Measurements from ENCODE around the gene ATXN10. TPM values are rescaled to one million over a fixed set of nuclear protein-coding genes. Genes with fewer than 3 reads are reported as not detected.

Gene ATXN10
- total RNA-seq, 1 experiment from 2014 or later, result 192 TPM

DNA sequence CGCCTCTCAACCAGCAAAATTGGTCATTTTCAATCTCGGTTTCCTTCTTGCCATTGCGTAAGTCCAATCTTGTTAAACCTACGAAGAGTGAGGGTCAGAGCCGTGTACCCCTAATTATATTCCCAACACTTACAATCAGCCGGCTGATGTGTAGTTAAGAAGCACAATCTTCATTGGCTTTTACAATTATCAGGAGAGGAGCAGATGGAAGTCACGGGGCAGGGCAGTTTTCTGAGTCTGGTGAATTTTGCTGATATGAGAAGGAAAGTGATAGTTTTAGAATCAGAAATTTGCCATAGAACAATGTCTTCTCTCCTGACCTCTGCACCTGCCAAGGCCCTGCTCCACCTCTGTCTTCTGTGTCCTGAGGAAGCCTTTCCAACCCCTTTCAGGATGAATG is 35.0 kb upstream of the ATXN10 start:
- no peak for DNase-seq (ENCODE audit: low read depth in 1 of 2, low spot score in 2 of 2)
- peaks cover 50% of the 10 kb centered on the region for H3K4me1 ChIP-seq (replicated peaks)
- H3K4me3 ChIP-seq, result no peak overlapping the region
- no peaks in the 10 kb centered on the region for H3K27me3 ChIP-seq (replicated peaks)
- H3K27ac ChIP-seq, result no peak overlapping the region
- H3K36me3 ChIP-seq, result no peaks in the 10 kb centered on the region; the same call in 1 of the 2 replicates
- H3K9me3 ChIP-seq (replicated peaks), result no peaks in the 10 kb centered on the region

GRCh38 chr22:45638197-45638596 is 33.4 kb upstream of the ATXN10 start:
- no peaks in the 10 kb centered on the region; the same call in 1 of the 2 replicates for H3K36me3 ChIP-seq

DNA sequence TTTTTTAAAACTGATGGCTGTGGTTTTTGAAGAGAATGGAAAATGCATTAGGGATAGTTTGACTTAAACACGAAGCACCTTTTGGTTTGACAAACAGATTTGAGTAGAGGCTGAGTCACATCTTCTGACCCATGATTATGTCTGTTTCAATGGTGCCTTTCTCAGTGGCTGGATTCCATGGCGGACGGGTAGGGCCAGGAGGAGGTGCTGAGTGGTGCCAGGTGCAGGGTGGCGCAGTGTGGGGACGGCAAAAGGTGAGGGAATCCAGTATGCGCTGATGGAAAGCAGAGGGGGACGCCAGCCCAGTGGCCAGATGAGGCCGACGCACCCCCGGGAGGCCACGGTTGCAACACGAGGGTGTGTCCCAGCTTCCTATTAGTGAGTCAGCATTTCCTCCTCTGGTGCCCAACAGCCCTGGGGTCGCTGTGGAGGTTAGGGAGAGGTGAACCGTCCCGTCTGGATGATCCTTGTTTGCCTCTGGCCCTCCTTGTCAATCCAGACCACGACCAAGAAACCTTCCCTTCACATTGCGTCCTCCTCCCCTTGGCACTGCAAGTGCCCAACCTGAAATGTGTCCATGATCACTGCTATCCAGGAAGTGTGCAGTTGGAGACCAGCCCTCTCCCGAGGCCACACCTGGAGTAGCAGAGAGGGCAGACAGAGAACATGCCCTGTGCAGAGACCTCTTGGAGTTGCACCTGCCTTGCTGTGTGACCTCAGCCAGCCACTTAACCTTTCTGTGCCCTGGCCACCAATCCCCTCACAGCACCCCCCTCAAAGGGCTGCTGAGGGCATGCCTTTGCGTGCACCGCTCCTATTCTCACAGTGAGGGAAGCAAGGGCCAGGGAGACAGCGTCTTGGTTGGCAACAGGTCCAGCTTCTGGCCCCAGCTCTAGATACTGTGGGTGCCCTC is 32.5 kb upstream of the ATXN10 start:
- no peaks in the 10 kb centered on the region for H3K27me3 ChIP-seq (replicated peaks)
- no peak overlapping the region for H3K4me3 ChIP-seq
- no peaks in the 10 kb centered on the region for H3K9me3 ChIP-seq (replicated peaks)
- H3K4me1 ChIP-seq (replicated peaks), result peaks cover 26% of the 10 kb centered on the region
- peak overlapping the region; percentile 67 for H3K27ac ChIP-seq
- peak; percentile 74 to 76 for DNase-seq (ENCODE audit: low read depth in 1 of 2, low spot score in 2 of 2)
- no peaks in the 10 kb centered on the region; the same call in 1 of the 2 replicates for H3K36me3 ChIP-seq

More at GRCh38 chr22:45638197-45638596, 33.4 kb upstream of the ATXN10 start:
- H3K4me1 ChIP-seq (replicated peaks), result peaks cover 35% of the 10 kb centered on the region
- H3K4me3 ChIP-seq, result no peak overlapping the region
- peak overlapping the region; percentile 67 for H3K27ac ChIP-seq
- no peak for DNase-seq (ENCODE audit: low read depth in 1 of 2, low spot score in 2 of 2)
- no peaks in the 10 kb centered on the region for H3K9me3 ChIP-seq (replicated peaks)
- H3K27me3 ChIP-seq (replicated peaks), result no peaks in the 10 kb centered on the region

DNA sequence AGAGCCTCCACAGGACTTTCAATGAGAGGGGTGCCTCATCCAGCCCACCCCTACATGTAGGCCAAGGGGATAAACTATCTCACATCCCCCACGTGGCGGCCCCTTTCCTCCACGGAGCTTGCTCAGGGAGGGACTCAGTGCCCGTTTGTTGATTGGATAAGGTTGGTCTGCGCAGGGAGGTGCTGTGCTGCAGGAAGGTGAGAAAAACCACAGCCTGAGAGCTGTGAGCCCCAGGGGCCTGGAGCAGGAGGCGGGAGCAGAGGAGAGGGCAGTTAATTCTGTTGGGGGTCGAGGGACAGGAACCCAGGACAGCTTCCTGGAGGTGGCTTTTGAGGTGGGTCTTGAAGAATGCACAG is 31.9 kb upstream of the ATXN10 start:
- peak overlapping the region; percentile 67 for H3K27ac ChIP-seq
- H3K4me1 ChIP-seq (replicated peaks), result peaks cover 25% of the 10 kb centered on the region
- no peaks in the 10 kb centered on the region for H3K27me3 ChIP-seq (replicated peaks)
- H3K9me3 ChIP-seq (replicated peaks), result no peaks in the 10 kb centered on the region
- H3K36me3 ChIP-seq, result no peaks in the 10 kb centered on the region; the same call in 1 of the 2 replicates
- no peak overlapping the region for H3K4me3 ChIP-seq
- peak in 1 of 2 experiments; percentile 38 for DNase-seq (ENCODE audit: low read depth in 1 of 2, low spot score in 2 of 2)

DNA sequence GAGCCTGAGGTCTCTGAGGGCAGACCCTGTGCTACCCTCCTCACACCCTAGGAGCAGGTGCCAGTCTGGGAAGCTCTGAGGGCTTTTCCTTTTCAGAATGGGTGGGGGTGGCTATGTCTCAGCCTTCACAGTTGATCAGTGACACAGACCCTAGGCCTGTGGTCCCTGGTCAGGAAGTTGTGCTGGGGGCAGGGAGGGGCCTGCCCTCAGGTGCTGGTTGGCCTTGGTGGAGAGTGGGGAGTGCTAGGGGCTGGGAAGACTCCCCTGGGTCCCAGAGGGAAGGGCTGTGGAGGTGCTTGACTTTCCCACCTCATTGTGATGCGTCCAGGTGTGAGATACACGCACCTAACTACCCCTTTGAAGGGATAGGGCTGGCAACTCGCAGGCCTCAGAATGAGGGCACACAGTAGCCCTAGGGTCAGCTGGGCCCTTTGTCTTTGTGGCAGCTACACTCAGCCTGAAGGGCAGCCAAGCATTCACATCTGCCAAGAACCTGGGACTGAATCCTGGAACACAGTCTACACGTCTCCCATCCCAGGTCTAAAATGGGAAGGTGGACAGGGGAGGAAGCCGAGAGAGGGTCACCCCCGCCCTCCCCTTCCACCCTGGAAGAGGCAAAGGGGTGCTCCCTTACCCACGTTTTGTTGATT is 31.2 kb upstream of the ATXN10 start:
- no peak overlapping the region for H3K4me3 ChIP-seq
- no peaks in the 10 kb centered on the region for H3K27me3 ChIP-seq (replicated peaks)
- DNase-seq (ENCODE audit: low read depth in 1 of 2, low spot score in 2 of 2), result no peak
- peaks cover 27% of the 10 kb centered on the region for H3K4me1 ChIP-seq (replicated peaks)
- no peaks in the 10 kb centered on the region for H3K9me3 ChIP-seq (replicated peaks)
- H3K27ac ChIP-seq, result no peak overlapping the region
- H3K36me3 ChIP-seq, result no peaks in the 10 kb centered on the region; the same call in 1 of the 2 replicates

GRCh38 chr22:45640941-45641621 is 30.6 kb upstream of the ATXN10 start:
- H3K4me1 ChIP-seq (replicated peaks), result peaks cover 34% of the 10 kb centered on the region
- H3K9me3 ChIP-seq (replicated peaks), result no peaks in the 10 kb centered on the region
- H3K27me3 ChIP-seq (replicated peaks), result no peaks in the 10 kb centered on the region
- no peak overlapping the region for H3K27ac ChIP-seq
- H3K4me3 ChIP-seq, result no peak overlapping the region
- no peaks in the 10 kb centered on the region; the same call in 1 of the 2 replicates for H3K36me3 ChIP-seq
- DNase-seq (ENCODE audit: low read depth in 1 of 2, low spot score in 2 of 2), result no peak

GRCh38 chr22:45642986-45643385 is 28.6 kb upstream of the ATXN10 start:
- Histone ChIP-seq H3K27me3 (replicated peaks) (no peaks in the 10 kb centered on the region), H3K27ac (no peak overlapping the region), H3K4me1 (replicated peaks) (peaks cover 42% of the 10 kb centered on the region), H3K36me3 (no peaks in the 10 kb centered on the region; the same call in 1 of the 2 replicates), H3K4me3 (no peak overlapping the region), H3K9me3 (replicated peaks) (no peaks in the 10 kb centered on the region)
- DNase-seq (ENCODE audit: low read depth in 1 of 2, low spot score in 2 of 2), result no peak

- Histone ChIP-seq H3K4me3 (no peak overlapping the region), H3K27ac (no peak overlapping the region), H3K36me3 (no peaks in the 10 kb centered on the region; the same call in 1 of the 2 replicates), H3K4me1 (replicated peaks) (peaks cover 24% of the 10 kb centered on the region), H3K27me3 (replicated peaks) (no peaks in the 10 kb centered on the region), H3K9me3 (replicated peaks) (no peaks in the 10 kb centered on the region)
- DNase-seq (ENCODE audit: low read depth in 1 of 2, low spot score in 2 of 2), result no peak
These were observed 26.9 kb upstream of the ATXN10 start for GRCh38 chr22:45644714-45645113.

DNA sequence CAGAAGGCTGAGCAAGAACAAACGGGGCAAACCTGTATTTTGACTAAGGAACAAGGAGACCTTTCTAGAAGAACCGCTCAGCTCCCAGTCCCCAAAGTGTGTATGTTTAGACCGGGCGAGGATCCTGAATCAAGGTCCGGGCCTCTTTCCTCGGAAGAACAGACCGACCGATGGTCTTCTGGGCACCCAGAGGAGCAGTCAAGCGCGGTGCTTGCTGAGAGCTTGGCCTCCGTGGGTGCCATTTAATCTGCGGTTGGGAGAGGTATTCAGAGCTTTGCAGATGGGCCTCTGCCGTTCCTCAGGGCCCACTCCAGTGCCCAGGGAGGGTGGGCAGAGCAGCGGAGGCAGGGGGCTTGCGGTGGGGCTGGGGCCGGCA is 26.5 kb upstream of the ATXN10 start:
- H3K9me3 ChIP-seq (replicated peaks), result no peaks in the 10 kb centered on the region
- H3K27ac ChIP-seq, result no peak overlapping the region
- no peak for DNase-seq (ENCODE audit: low read depth in 1 of 2, low spot score in 2 of 2)
- H3K27me3 ChIP-seq (replicated peaks), result no peaks in the 10 kb centered on the region
- H3K4me3 ChIP-seq, result no peak overlapping the region
- no peaks in the 10 kb centered on the region; the same call in 1 of the 2 replicates for H3K36me3 ChIP-seq
- peaks cover 20% of the 10 kb centered on the region for H3K4me1 ChIP-seq (replicated peaks)

DNA sequence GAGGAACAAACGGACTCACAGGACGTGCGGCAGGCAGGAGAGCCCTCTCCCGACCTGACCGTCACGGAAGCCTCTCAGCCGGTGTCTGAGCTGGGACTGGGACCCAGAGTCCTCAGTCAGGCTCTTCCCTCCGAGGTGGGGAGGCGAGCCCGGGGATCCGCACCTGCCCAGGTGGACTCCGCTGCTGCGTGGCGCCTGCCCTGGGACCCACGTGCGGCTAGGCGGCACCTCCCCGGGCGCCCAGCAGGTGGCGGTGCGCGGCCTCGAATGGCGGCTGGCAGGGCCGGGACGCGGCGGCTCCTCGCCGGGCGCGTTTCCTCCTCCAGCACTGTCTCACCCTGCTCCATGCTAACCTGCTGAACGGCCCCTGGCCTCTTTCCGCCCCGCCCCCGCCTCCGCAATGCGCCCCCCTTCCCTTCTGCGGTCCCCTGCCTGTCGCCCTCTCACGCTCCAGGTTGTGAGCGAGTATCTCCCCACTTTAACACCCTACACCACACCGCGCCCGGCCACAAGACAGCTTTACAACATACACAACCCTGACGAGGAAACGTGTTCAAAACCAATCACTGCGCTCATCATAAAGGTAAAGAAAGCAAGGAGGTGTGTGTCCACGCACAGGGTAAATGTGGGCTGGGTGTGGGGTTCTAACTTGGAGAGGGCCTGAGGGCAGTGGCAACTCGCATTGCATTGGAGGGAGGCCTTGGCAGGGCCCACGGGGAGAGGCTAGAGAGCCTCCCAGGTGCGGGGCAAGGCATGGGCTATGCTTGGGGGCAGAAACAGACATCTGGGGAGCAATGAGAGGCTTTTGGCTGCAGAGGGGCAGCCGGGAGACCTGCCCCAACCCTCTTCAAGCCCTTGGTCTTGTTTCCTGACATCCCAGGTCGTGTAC is 25.9 kb upstream of the ATXN10 start:
- DNase-seq (ENCODE audit: low read depth in 1 of 2, low spot score in 2 of 2), result peak; percentile 60 to 73
- Histone ChIP-seq H3K4me3 (no peak overlapping the region), H3K27ac (no peak overlapping the region), H3K36me3 (no peaks in the 10 kb centered on the region), H3K4me1 (replicated peaks) (peaks cover 18% of the 10 kb centered on the region), H3K9me3 (replicated peaks) (0 out of 2 replicates have a peak, but pooled peaks cover under 1% of the 10 kb centered on the region), H3K27me3 (replicated peaks) (no peaks in the 10 kb centered on the region)

DNA sequence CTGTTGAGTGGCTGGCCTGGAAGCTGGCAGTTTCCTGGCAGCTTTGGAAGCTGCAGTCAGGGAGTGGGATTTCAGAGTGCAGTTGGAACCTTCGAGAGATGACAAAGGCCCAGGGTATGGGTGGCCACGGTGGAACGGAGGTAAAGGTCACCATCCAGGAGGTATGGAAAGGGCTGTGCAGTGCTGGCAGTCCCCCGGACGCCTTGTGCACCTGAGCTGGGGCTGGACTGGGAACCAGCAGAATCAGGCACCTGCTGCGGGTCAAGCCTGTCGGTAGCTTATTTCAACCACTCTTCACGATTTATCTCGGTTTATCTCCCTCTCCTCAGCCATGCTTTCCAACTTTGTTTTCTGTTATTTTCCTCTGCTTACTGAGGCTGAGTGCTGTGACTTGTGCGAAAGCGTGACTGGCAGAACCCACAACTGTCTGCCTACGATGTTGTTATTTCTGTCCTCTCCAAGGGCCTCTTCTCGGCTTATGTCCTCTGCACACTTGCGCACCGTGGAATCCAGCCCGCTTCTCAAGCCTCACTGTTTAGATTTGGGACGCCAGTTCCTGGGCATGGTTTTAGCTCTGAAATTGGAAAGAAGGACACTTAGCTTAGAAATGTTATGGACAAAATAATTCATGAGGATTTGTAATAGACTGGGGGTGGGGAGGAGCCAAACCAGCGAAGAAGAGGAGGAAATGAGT is 24.0 kb upstream of the ATXN10 start:
- H3K4me1 ChIP-seq (replicated peaks), result peaks cover 18% of the 10 kb centered on the region
- 0 out of 2 replicates have a peak, but pooled peaks cover 2% of the 10 kb centered on the region for H3K9me3 ChIP-seq (replicated peaks)
- no peaks in the 10 kb centered on the region for H3K36me3 ChIP-seq
- no peaks in the 10 kb centered on the region for H3K27me3 ChIP-seq (replicated peaks)
- DNase-seq (ENCODE audit: low read depth in 1 of 2, low spot score in 2 of 2), result no peak
- no peak overlapping the region for H3K4me3 ChIP-seq
- no peak overlapping the region for H3K27ac ChIP-seq

GRCh38 chr22:45648301-45649117 is 23.1 kb upstream of the ATXN10 start:
- Histone ChIP-seq H3K27ac (no peak overlapping the region), H3K36me3 (no peaks in the 10 kb centered on the region), H3K4me3 (no peak overlapping the region), H3K9me3 (replicated peaks) (0 out of 2 replicates have a peak, but pooled peaks cover 2% of the 10 kb centered on the region), H3K4me1 (replicated peaks) (peaks cover 18% of the 10 kb centered on the region), H3K27me3 (replicated peaks) (no peaks in the 10 kb centered on the region)
- no peak for DNase-seq (ENCODE audit: low read depth in 1 of 2, low spot score in 2 of 2)

Measured in SJSA1 (cell line).